ENCODE data around the gene CHID1. TPM values are rescaled to one million over a fixed set of nuclear protein-coding genes. Genes with fewer than 3 reads are reported as not detected.

CHID1 gene
- total RNA-seq, 2 donors from 2014 or later, result 39.4 to 81.4 TPM

GRCh38 chr11:944711-945470 lies 34.3 kb upstream of the CHID1 start:
- ATAC-seq (no peak), DNase-seq (no peak)
- WGBS, 2 donors, result 78 to 79% methylated on average over 13 of the region's 13 CpGs
- Histone ChIP-seq H3K9me3 (no peaks in the 10 kb centered on the region), H3K27me3 (no peaks in the 10 kb centered on the region), H3K4me1 (peaks cover 36% of the 10 kb centered on the region), H3K4me3 (no peak overlapping the region), H3K27ac (peak overlapping the region in 1 of 4 donors; percentile 11), H3K36me3 (replicated peaks in 1 of 2; ENCODE audit: insufficient read depth in 1 of 2, low read depth in 2 of 2) (no peaks in the 10 kb centered on the region)
- TF ChIP-seq CTCF (IDR thresholded peaks at IDR 0.05), result no peak
- no peak for TF ChIP-seq POLR2A (IDR thresholded peaks at IDR 0.05)
- intact Hi-C loops (cut with DNase I), result no loop called here

GRCh38 chr11:942823-943222 lies 32.2 kb upstream of the CHID1 start:
- H3K4me1 ChIP-seq, result peaks cover 35% of the 10 kb centered on the region
- ATAC-seq (no peak), DNase-seq (no peak)
- no peaks in the 10 kb centered on the region for H3K36me3 ChIP-seq (replicated peaks in 1 of 2; ENCODE audit: insufficient read depth in 1 of 2, low read depth in 2 of 2)
- peak overlapping the region in 1 of 4 donors; percentile 12 for H3K27ac ChIP-seq
- intact Hi-C loops (cut with DNase I), result no loop called here
- no peaks in the 10 kb centered on the region for H3K9me3 ChIP-seq
- no peaks in the 10 kb centered on the region for H3K27me3 ChIP-seq
- 60 to 73% methylated on average over 9 of the region's 9 CpGs for WGBS, 2 donors
- no peak overlapping the region for H3K4me3 ChIP-seq
- TF ChIP-seq POLR2A (IDR thresholded peaks at IDR 0.05), result no peak
- TF ChIP-seq CTCF (IDR thresholded peaks at IDR 0.05), result no peak

- no peak for TF ChIP-seq POLR2A (IDR thresholded peaks at IDR 0.05)
- TF ChIP-seq CTCF (IDR thresholded peaks at IDR 0.05), result no peak
- H3K4me3 ChIP-seq, result no peak overlapping the region
- H3K36me3 ChIP-seq (replicated peaks in 1 of 2; ENCODE audit: insufficient read depth in 1 of 2, low read depth in 2 of 2), result no peaks in the 10 kb centered on the region
- no peaks in the 10 kb centered on the region for H3K9me3 ChIP-seq
- intact Hi-C loops (cut with DNase I), result no loop called here
- H3K27ac ChIP-seq, result peak overlapping the region in 3 of 4 donors; percentile 10 to 56 (median 45)
- ATAC-seq (no peak), DNase-seq (no peak)
- H3K4me1 ChIP-seq, result peaks cover 35% of the 10 kb centered on the region
- WGBS, 2 donors, result 61 to 72% methylated on average over 9 to 11 of the region's 11 CpGs
- H3K27me3 ChIP-seq, result no peaks in the 10 kb centered on the region
Observed at GRCh38 chr11:940496-941135, 30.0 kb upstream of the CHID1 start.

- WGBS, 2 donors, result 72 to 80% methylated on average over 3 to 10 of the region's 10 CpGs
- DNase-seq (no peak), ATAC-seq (no peak)
- Histone ChIP-seq H3K4me3 (no peak overlapping the region), H3K36me3 (replicated peaks in 1 of 2; ENCODE audit: insufficient read depth in 1 of 2, low read depth in 2 of 2) (no peaks in the 10 kb centered on the region), H3K9me3 (no peaks in the 10 kb centered on the region), H3K27me3 (no peaks in the 10 kb centered on the region), H3K27ac (no peak overlapping the region), H3K4me1 (peaks cover 40% of the 10 kb centered on the region)
- intact Hi-C loops (cut with DNase I), result no loop called here
- TF ChIP-seq CTCF (IDR thresholded peaks at IDR 0.05) (no peak), POLR2A (IDR thresholded peaks at IDR 0.05) (no peak)
Observed at GRCh38 chr11:937841-938261, 27.2 kb upstream of the CHID1 start.

Data from body of pancreas (tissue), 4 donors.